ENCODE measurements around the gene DYRK1B.
"Not testable (repeated sequence)": the region's sequence is repeated elsewhere in the genome, so short reads cannot be mapped to it uniquely, and the experiment has no call there.

DYRK1B gene

GRCh38 chr19:39811064-39811463, 22.9 kb downstream of the DYRK1B start:
- in situ Hi-C loops (cut with HindIII; ENCODE audit: low sequenced_read_pairs): no loop called here
- TF ChIP-seq CTCF (IDR thresholded peaks at IDR 0.05; ENCODE audit: low read depth, low read length, missing control alignments): no peak
- no peak for DNase-seq (ENCODE audit: low read depth)
- H3K4me3 ChIP-seq (ENCODE audit: low read depth, low read length): no peak overlapping the region

GRCh38 chr19:39810424-39810823, 23.5 kb downstream of the DYRK1B start:
- no peak overlapping the region for H3K4me3 ChIP-seq (ENCODE audit: low read depth, low read length)
- no peak for TF ChIP-seq CTCF (IDR thresholded peaks at IDR 0.05; ENCODE audit: low read depth, low read length, missing control alignments)

GRCh38 chr19:39809368-39809767, 24.6 kb downstream of the DYRK1B start:
- no peak for TF ChIP-seq CTCF (IDR thresholded peaks at IDR 0.05; ENCODE audit: low read depth, low read length, missing control alignments)
- no peak for DNase-seq (ENCODE audit: low read depth)
- H3K4me3 ChIP-seq (ENCODE audit: low read depth, low read length): no peak overlapping the region
- in situ Hi-C loops (cut with HindIII; ENCODE audit: low sequenced_read_pairs): no loop called here

More at GRCh38 chr19:39810424-39810823, 23.5 kb downstream of the DYRK1B start:
- in situ Hi-C loops (cut with HindIII; ENCODE audit: low sequenced_read_pairs): no loop called here
- DNase-seq (ENCODE audit: low read depth): no peak

GRCh38 chr19:39808688-39809087, 25.3 kb downstream of the DYRK1B start:
- H3K4me3 ChIP-seq (ENCODE audit: low read depth, low read length); DNase-seq (ENCODE audit: low read depth); in situ Hi-C loops (cut with HindIII; ENCODE audit: low sequenced_read_pairs): not testable (repeated sequence)

- in situ Hi-C loops (cut with HindIII; ENCODE audit: low sequenced_read_pairs): no loop called here
- DNase-seq (ENCODE audit: low read depth): no peak
- no peak for TF ChIP-seq CTCF (IDR thresholded peaks at IDR 0.05; ENCODE audit: low read depth, low read length, missing control alignments)
- no peak overlapping the region for H3K4me3 ChIP-seq (ENCODE audit: low read depth, low read length)
These were observed 26.1 kb downstream of the DYRK1B start for GRCh38 chr19:39807846-39808364.

- no peak overlapping the region for H3K4me3 ChIP-seq (ENCODE audit: low read depth, low read length)
- in situ Hi-C loops (cut with HindIII; ENCODE audit: low sequenced_read_pairs): no loop called here
- no peak for DNase-seq (ENCODE audit: low read depth)
- TF ChIP-seq CTCF (IDR thresholded peaks at IDR 0.05; ENCODE audit: low read depth, low read length, missing control alignments): no peak
These were observed 28.9 kb downstream of the DYRK1B start for GRCh38 chr19:39805104-39805503.

- DNase-seq (ENCODE audit: low read depth): no peak
- H3K4me3 ChIP-seq (ENCODE audit: low read depth, low read length): no peak overlapping the region
- no peak for TF ChIP-seq CTCF (IDR thresholded peaks at IDR 0.05; ENCODE audit: low read depth, low read length, missing control alignments)
- in situ Hi-C loops (cut with HindIII; ENCODE audit: low sequenced_read_pairs): no loop called here
These were observed 31.0 kb downstream of the DYRK1B start for GRCh38 chr19:39802958-39803357.

Data from astrocyte of the cerebellum (primary cell).